Stimulated activated memory B cell treated with anti-CD40 and anti-IgM and Interleukin-4, amounts not matched to agents 10 μg/mL and 1 μg/mL and 100 μg/mL, for 72 hours (primary cell): ENCODE results near the gene GPLD1.

Experiments used
- ATAC-seq: fragments of 150-1000 bp; cut with Tn5 transposase; 2 replicates; pipeline ENCODE4 v1.10.0; 2021
- H3K27ac Mint-ChIP-seq: one replicate; pipeline ENCODE4 v1.8.0; 2022; ENCODE audit warnings: mild to moderate bottlenecking, mixed read lengths
- H3K27me3 Mint-ChIP-seq: one replicate; pipeline ENCODE4 v1.8.0; 2022; ENCODE audit warnings: mixed read lengths
- H3K36me3 Mint-ChIP-seq: one replicate; pipeline ENCODE4 v1.8.0; 2022; ENCODE audit warnings: mixed read lengths
- H3K4me1 Mint-ChIP-seq: one replicate; pipeline ENCODE4 v1.8.0; 2022; ENCODE audit warnings: mixed read lengths
- H3K4me3 Mint-ChIP-seq: one replicate; pipeline ENCODE4 v1.8.0; 2022; ENCODE audit warnings: mild to moderate bottlenecking, moderate library complexity, mixed read lengths
- H3K9me3 Mint-ChIP-seq: one replicate; pipeline ENCODE4 v1.8.0; 2022; ENCODE audit warnings: mixed read lengths

Gene GPLD1

GRCh38 chr6:24451581-24452388, 37.6 kb downstream of the GPLD1 start:
- Mint-ChIP-seq H3K36me3 (peaks cover 5% of the 10 kb centered on the region), H3K4me1 (no peaks in the 10 kb centered on the region), H3K27me3 (no peaks in the 10 kb centered on the region), H3K27ac (no peak overlapping the region), H3K4me3 (no peak overlapping the region), H3K9me3 (no peaks in the 10 kb centered on the region)
- no peak for ATAC-seq

GRCh38 chr6:24448828-24449525, 40.4 kb downstream of the GPLD1 start:
- Mint-ChIP-seq H3K27me3 (no peaks in the 10 kb centered on the region), H3K36me3 (peaks cover 5% of the 10 kb centered on the region), H3K9me3 (no peaks in the 10 kb centered on the region), H3K4me1 (no peaks in the 10 kb centered on the region), H3K4me3 (no peak overlapping the region), H3K27ac (no peak overlapping the region)
- ATAC-seq = no peak

- ATAC-seq = no peak
- Mint-ChIP-seq H3K27me3 (no peaks in the 10 kb centered on the region), H3K4me3 (no peak overlapping the region), H3K4me1 (no peaks in the 10 kb centered on the region), H3K27ac (no peak overlapping the region), H3K9me3 (no peaks in the 10 kb centered on the region), H3K36me3 (peaks cover 5% of the 10 kb centered on the region)
Observed at GRCh38 chr6:24448396-24448795, 41.0 kb downstream of the GPLD1 start.

GRCh38 chr6:24446670-24447069, 42.7 kb downstream of the GPLD1 start:
- H3K4me1 Mint-ChIP-seq = no peaks in the 10 kb centered on the region
- ATAC-seq = no peak
- H3K36me3 Mint-ChIP-seq = peaks cover 5% of the 10 kb centered on the region
- no peak overlapping the region for H3K27ac Mint-ChIP-seq
- H3K9me3 Mint-ChIP-seq = no peaks in the 10 kb centered on the region
- H3K4me3 Mint-ChIP-seq = no peak overlapping the region
- no peaks in the 10 kb centered on the region for H3K27me3 Mint-ChIP-seq

- Mint-ChIP-seq H3K27me3 (no peaks in the 10 kb centered on the region), H3K36me3 (peaks cover 5% of the 10 kb centered on the region), H3K27ac (no peak overlapping the region), H3K4me3 (no peak overlapping the region), H3K4me1 (no peaks in the 10 kb centered on the region), H3K9me3 (no peaks in the 10 kb centered on the region)
- no peak for ATAC-seq
Observed at GRCh38 chr6:24445704-24446103, 43.7 kb downstream of the GPLD1 start.

GRCh38 chr6:24444588-24444987, 44.8 kb downstream of the GPLD1 start:
- H3K4me3 Mint-ChIP-seq = no peak overlapping the region
- H3K27me3 Mint-ChIP-seq = no peaks in the 10 kb centered on the region
- no peaks in the 10 kb centered on the region for H3K9me3 Mint-ChIP-seq
- H3K27ac Mint-ChIP-seq = no peak overlapping the region
- H3K4me1 Mint-ChIP-seq = no peaks in the 10 kb centered on the region
- no peak for ATAC-seq
- peaks cover 10% of the 10 kb centered on the region for H3K36me3 Mint-ChIP-seq

- no peak for ATAC-seq
- H3K27me3 Mint-ChIP-seq = no peaks in the 10 kb centered on the region
- H3K36me3 Mint-ChIP-seq = peaks cover 20% of the 10 kb centered on the region
- no peaks in the 10 kb centered on the region for H3K4me1 Mint-ChIP-seq
- H3K9me3 Mint-ChIP-seq = no peaks in the 10 kb centered on the region
- no peak overlapping the region for H3K27ac Mint-ChIP-seq
- no peak overlapping the region for H3K4me3 Mint-ChIP-seq
Observed at GRCh38 chr6:24441599-24441904, 47.8 kb downstream of the GPLD1 start.

- Mint-ChIP-seq H3K9me3 (no peaks in the 10 kb centered on the region), H3K36me3 (peaks cover 21% of the 10 kb centered on the region), H3K27ac (no peak overlapping the region), H3K4me1 (no peaks in the 10 kb centered on the region), H3K4me3 (no peak overlapping the region), H3K27me3 (no peaks in the 10 kb centered on the region)
- no peak for ATAC-seq
Observed at GRCh38 chr6:24440897-24441598, 48.3 kb downstream of the GPLD1 start.

- peaks cover 21% of the 10 kb centered on the region for H3K36me3 Mint-ChIP-seq
- H3K27me3 Mint-ChIP-seq = no peaks in the 10 kb centered on the region
- H3K4me1 Mint-ChIP-seq = no peaks in the 10 kb centered on the region
- no peak overlapping the region for H3K4me3 Mint-ChIP-seq
- no peak overlapping the region for H3K27ac Mint-ChIP-seq
- H3K9me3 Mint-ChIP-seq = no peaks in the 10 kb centered on the region
- ATAC-seq = no peak
Observed at GRCh38 chr6:24439858-24440539, 49.4 kb downstream of the GPLD1 start.

- Mint-ChIP-seq H3K36me3 (peaks cover 21% of the 10 kb centered on the region), H3K27me3 (no peaks in the 10 kb centered on the region), H3K4me1 (no peaks in the 10 kb centered on the region), H3K9me3 (no peaks in the 10 kb centered on the region), H3K27ac (no peak overlapping the region), H3K4me3 (no peak overlapping the region)
- no peak for ATAC-seq
Observed at GRCh38 chr6:24436979-24437378, 52.4 kb downstream of the GPLD1 start.

GRCh38 chr6:24432611-24433010, 56.8 kb downstream of the GPLD1 start:
- H3K4me3 Mint-ChIP-seq = no peak overlapping the region
- no peak overlapping the region for H3K27ac Mint-ChIP-seq
- peaks cover 20% of the 10 kb centered on the region for H3K36me3 Mint-ChIP-seq
- no peaks in the 10 kb centered on the region for H3K27me3 Mint-ChIP-seq
- ATAC-seq = no peak
- H3K9me3 Mint-ChIP-seq = no peaks in the 10 kb centered on the region
- no peaks in the 10 kb centered on the region for H3K4me1 Mint-ChIP-seq

GRCh38 chr6:24431045-24431451, 58.3 kb downstream of the GPLD1 start:
- Mint-ChIP-seq H3K4me3 (no peak overlapping the region), H3K4me1 (no peaks in the 10 kb centered on the region), H3K27me3 (no peaks in the 10 kb centered on the region), H3K9me3 (no peaks in the 10 kb centered on the region), H3K36me3 (peaks cover 16% of the 10 kb centered on the region), H3K27ac (no peak overlapping the region)
- ATAC-seq = no peak

- no peaks in the 10 kb centered on the region for H3K4me1 Mint-ChIP-seq
- H3K9me3 Mint-ChIP-seq = no peaks in the 10 kb centered on the region
- no peak overlapping the region for H3K27ac Mint-ChIP-seq
- peaks cover 16% of the 10 kb centered on the region for H3K36me3 Mint-ChIP-seq
- no peak for ATAC-seq
- H3K4me3 Mint-ChIP-seq = no peak overlapping the region
- H3K27me3 Mint-ChIP-seq = no peaks in the 10 kb centered on the region
Observed at GRCh38 chr6:24430086-24430485, 59.3 kb downstream of the GPLD1 start.

GRCh38 chr6:24429146-24429545, 60.2 kb downstream of the GPLD1 start:
- Mint-ChIP-seq H3K4me1 (no peaks in the 10 kb centered on the region), H3K27ac (no peak overlapping the region)
- ATAC-seq = no peak

GRCh38 chr6:24428615-24429014, 60.8 kb downstream of the GPLD1 start:
- H3K27ac Mint-ChIP-seq = no peak overlapping the region

More at GRCh38 chr6:24429146-24429545, 60.2 kb downstream of the GPLD1 start:
- Mint-ChIP-seq H3K36me3 (peaks cover 24% of the 10 kb centered on the region), H3K9me3 (no peaks in the 10 kb centered on the region), H3K27me3 (no peaks in the 10 kb centered on the region), H3K4me3 (no peak overlapping the region)

More at GRCh38 chr6:24428615-24429014, 60.8 kb downstream of the GPLD1 start:
- Mint-ChIP-seq H3K4me3 (no peak overlapping the region), H3K4me1 (no peaks in the 10 kb centered on the region), H3K36me3 (peaks cover 25% of the 10 kb centered on the region), H3K27me3 (no peaks in the 10 kb centered on the region), H3K9me3 (no peaks in the 10 kb centered on the region)
- no peak for ATAC-seq
